AG04449 (cell line): ENCODE measurements around the gene FAM53A.
"Not testable (repeated sequence)": the region's sequence is repeated elsewhere in the genome, so short reads cannot be mapped to it uniquely, and the experiment has no call there.

ENCODE experiments used
- CTCF ChIA-PET: fragments of 350-600 bp; formaldehyde crosslinking; extraction: SDS; loops from one replicate; lab custom pipeline; 2021; ENCODE audit warnings: antibody characterized with exemption; lab: Yijun Ruan, JAX
- POLR2A ChIA-PET: fragments of 400-600, 350-600 bp; formaldehyde crosslinking; extraction: SDS; loops from one replicate; lab custom pipeline; 2020; ENCODE audit warnings: antibody characterized with exemption, inconsistent platforms; lab: Yijun Ruan, JAX
- DNase-seq: peaks from one replicate; pipeline ENCODE4 v3.0.0-alpha.2; 2010; ENCODE audit warnings: low read depth, low spot score
- H3K4me3 ChIP-seq: 2 replicates; pipeline ENCODE4 v1.5.1; 2011; ENCODE audit warnings: low read depth, mild to moderate bottlenecking, control low read depth, low read length
- TF ChIP-seq, protein P1 (sequence below): IDR thresholded peaks from one replicate; pipeline ENCODE4 v1.5.1; 2011; ENCODE audit warnings: mild to moderate bottlenecking, moderate library complexity, low read length, control low read depth, inconsistent platforms; ENCODE audit not compliant: insufficient read depth; ENCODE audit errors: missing control alignments

FAM53A gene

DNA sequence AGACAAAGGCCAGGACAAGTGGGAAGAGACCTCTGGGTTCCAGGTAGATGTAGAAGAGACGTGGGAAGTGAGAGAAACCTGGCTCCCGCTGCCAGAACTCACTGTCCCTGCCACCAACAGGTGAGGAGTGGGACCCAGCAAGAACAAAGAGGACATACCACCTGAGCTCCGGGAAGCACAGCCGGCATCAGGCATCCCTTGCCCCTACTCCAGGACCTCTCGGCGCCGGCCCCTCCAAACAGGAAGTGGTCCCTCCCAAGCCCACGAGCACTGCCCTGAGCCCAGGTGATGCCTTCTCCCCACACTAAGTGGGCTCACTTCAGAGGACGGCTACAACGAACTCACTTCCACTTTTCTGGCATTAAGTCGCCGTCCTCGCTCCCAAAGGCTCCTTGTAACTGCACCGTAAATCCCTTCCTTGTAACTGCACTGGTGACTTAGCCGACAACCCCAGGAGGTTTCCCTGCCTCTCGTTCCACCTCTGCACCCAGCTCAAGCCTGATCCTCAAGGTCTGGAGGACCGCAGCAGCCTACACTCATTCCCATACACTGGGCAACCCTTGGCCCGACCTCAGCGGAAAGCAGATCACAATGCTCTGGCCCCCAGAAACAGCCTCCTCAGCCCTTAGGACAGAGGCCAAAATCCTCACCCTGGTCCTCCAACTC lies 8.8 kb downstream of the FAM53A start:
- ChIA-PET POLR2A (no interaction called here), CTCF (interaction anchor here (4.8 kb wide), 1 partner anchor 17 kb away, joined by 24 read pairs; no protein-coding TSS in a partner anchor)
- no peak overlapping the region for H3K4me3 ChIP-seq
- TF ChIP-seq, protein P1, sequence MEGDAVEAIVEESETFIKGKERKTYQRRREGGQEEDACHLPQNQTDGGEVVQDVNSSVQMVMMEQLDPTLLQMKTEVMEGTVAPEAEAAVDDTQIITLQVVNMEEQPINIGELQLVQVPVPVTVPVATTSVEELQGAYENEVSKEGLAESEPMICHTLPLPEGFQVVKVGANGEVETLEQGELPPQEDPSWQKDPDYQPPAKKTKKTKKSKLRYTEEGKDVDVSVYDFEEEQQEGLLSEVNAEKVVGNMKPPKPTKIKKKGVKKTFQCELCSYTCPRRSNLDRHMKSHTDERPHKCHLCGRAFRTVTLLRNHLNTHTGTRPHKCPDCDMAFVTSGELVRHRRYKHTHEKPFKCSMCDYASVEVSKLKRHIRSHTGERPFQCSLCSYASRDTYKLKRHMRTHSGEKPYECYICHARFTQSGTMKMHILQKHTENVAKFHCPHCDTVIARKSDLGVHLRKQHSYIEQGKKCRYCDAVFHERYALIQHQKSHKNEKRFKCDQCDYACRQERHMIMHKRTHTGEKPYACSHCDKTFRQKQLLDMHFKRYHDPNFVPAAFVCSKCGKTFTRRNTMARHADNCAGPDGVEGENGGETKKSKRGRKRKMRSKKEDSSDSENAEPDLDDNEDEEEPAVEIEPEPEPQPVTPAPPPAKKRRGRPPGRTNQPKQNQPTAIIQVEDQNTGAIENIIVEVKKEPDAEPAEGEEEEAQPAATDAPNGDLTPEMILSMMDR: no peak
- DNase-seq: no peak

GRCh38 chr4:1674682-1675081 lies 9.4 kb downstream of the FAM53A start:
- ChIA-PET CTCF (interaction anchor here (4.8 kb wide), 1 partner anchor 18 kb away, joined by 24 read pairs; no protein-coding TSS in a partner anchor), POLR2A (no interaction called here)
- no peak for DNase-seq
- TF ChIP-seq, protein P1: no peak
- no peak overlapping the region for H3K4me3 ChIP-seq

DNA sequence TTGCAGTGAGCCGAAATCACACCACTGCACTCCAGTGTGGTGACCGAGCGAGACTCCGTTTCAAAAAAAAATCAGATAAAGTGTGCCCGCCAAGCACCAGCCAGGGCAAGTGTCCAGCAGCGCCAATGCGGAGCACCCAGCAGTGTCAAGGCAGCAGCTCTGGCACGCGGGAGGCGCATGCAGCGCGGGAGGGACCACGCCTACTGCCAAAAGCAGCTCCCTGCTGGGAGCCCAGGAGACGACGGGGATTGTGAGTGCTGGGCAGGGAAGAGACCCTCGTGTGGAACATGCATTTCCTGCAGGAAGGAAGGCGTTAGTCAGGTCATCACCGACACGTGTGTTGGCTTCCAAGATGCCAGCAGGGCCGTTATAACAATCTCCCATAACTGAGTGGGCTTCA lies 10.4 kb downstream of the FAM53A start:
- CTCF ChIA-PET: interaction anchor here (0.7 to 4.8 kb wide), 2 partner anchors 19 to 55 kb away, joined by 3 to 24 read pairs; no protein-coding TSS in a partner anchor
- DNase-seq: no peak
- TF ChIP-seq, protein P1: no peak
- POLR2A ChIA-PET: no interaction called here
- no peak overlapping the region for H3K4me3 ChIP-seq

GRCh38 chr4:1671011-1671410 lies 13.1 kb downstream of the FAM53A start:
- DNase-seq, POLR2A ChIA-PET, H3K4me3 ChIP-seq: not testable (repeated sequence)
- CTCF ChIA-PET: interaction anchor here (0.9 kb wide), 1 partner anchor 23 kb away, joined by 5 read pairs; no protein-coding TSS in a partner anchor

GRCh38 chr4:1670279-1670678 lies 13.8 kb downstream of the FAM53A start:
- no peak overlapping the region for H3K4me3 ChIP-seq
- no peak for DNase-seq
- CTCF ChIA-PET: no interaction called here
- POLR2A ChIA-PET: no interaction called here
- TF ChIP-seq, protein P1: no peak

- TF ChIP-seq, protein P1: no peak
- no peak for DNase-seq
- H3K4me3 ChIP-seq: no peak overlapping the region
- ChIA-PET CTCF (no interaction called here), POLR2A (no interaction called here)
Observed at GRCh38 chr4:1669850-1670249, 14.3 kb downstream of the FAM53A start.

DNA sequence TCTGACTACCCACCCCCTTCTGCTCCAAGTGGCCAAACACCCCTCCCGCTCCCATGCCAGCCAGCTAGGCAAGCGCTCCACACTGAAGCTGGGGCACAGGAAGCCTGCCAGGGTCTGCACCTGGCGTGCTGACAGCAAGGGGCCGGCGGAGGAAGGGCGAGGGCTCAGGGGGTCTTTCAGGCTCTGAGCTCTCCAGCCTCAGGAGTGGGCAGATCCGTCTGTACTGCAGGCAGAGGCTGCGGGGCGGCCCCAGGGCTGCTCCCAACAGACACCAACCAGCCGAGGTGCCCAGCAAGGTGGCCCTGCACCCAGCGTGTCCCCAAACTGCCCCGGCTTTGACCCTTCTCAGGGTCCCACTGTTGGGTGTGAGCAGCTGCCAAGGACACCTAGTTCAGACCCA lies 14.8 kb downstream of the FAM53A start:
- TF ChIP-seq, protein P1: no peak
- no peak for DNase-seq
- no peak overlapping the region for H3K4me3 ChIP-seq
- ChIA-PET CTCF (no interaction called here), POLR2A (no interaction called here)
